WTC11 (cell line): ENCODE measurements around the gene CNPY4. TPM values are rescaled to one million over a fixed set of nuclear protein-coding genes. Genes with fewer than 3 reads are reported as not detected.

Experiments
- ATAC-seq: fragments of 200-7000 bp; cut with Tn5 transposase; 2 replicates; pipeline ENCODE4 v1.10.0; 2021; ENCODE audit warnings: mild to moderate bottlenecking, moderate library complexity
- CTCF ChIA-PET: fragments of 300-600 bp; sonication (Branson Sonifier 250); formaldehyde crosslinking; loops from one replicate; lab custom pipeline; 2021; ENCODE audit warnings: antibody characterized with exemption; lab: Charles Lee
- POLR2A ChIA-PET: fragments of 350-600 bp; sonication (Branson Sonifier 250); formaldehyde crosslinking; loops from one replicate; lab custom pipeline; 2021; ENCODE audit warnings: antibody characterized with exemption; lab: Charles Lee
- DNase-seq: peaks from one replicate; pipeline ENCODE4 v3.0.0; 2021; ENCODE audit warnings: low spot score
- H3K27ac Mint-ChIP-seq: 2 replicates; pipeline ENCODE4 v1.8.0; 2021; ENCODE audit warnings: mixed read lengths
- H3K27me3 Mint-ChIP-seq: 2 replicates; pipeline ENCODE4 v1.8.0; 2021; ENCODE audit warnings: low read depth, mild to moderate bottlenecking, moderate library complexity, mixed read lengths
- H3K36me3 Mint-ChIP-seq: 2 replicates; pipeline ENCODE4 v1.8.0; 2021; ENCODE audit warnings: mixed read lengths
- H3K4me1 Mint-ChIP-seq: 2 replicates; pipeline ENCODE4 v1.8.0; 2022; ENCODE audit warnings: mixed read lengths
- H3K4me3 Mint-ChIP-seq: 2 replicates; pipeline ENCODE4 v1.8.0; 2021; ENCODE audit warnings: mild to moderate bottlenecking, moderate library complexity, mixed read lengths
- H3K9me3 Mint-ChIP-seq: 2 replicates; pipeline ENCODE4 v1.8.0; 2021; ENCODE audit warnings: mixed read lengths
- ATF1 ChIP-seq: sonication (generic); formaldehyde crosslinking; IDR thresholded peaks from 2 replicates; pipeline ENCODE4 v1.8.1; 2023; ENCODE audit warnings: mild to moderate bottlenecking, moderate library complexity, missing genetic modification reagents
- E2F4 ChIP-seq: sonication (generic); formaldehyde crosslinking; IDR thresholded peaks from 2 replicates; pipeline ENCODE4 v1.8.1; 2022; ENCODE audit warnings: low read depth, mild to moderate bottlenecking, moderate library complexity, missing genetic modification reagents, borderline replicate concordance
- FOXK1 ChIP-seq: sonication (generic); formaldehyde crosslinking; IDR thresholded peaks from 2 replicates; pipeline ENCODE4 v1.8.0; 2022; ENCODE audit warnings: mild to moderate bottlenecking, moderate library complexity, missing genetic modification reagents
- FOXP1 ChIP-seq: sonication (generic); formaldehyde crosslinking; IDR thresholded peaks from 2 replicates; pipeline ENCODE4 v1.8.0; 2022; ENCODE audit warnings: missing genetic modification reagents, mild to moderate bottlenecking, moderate library complexity, borderline replicate concordance
- GTF2I ChIP-seq: fragments of 250-450 bp; sonication (Bioruptor Pico); conservative IDR thresholded peaks from 2 replicates; pipeline ENCODE4 v1.4.0; 2021; ENCODE audit warnings: mild to moderate bottlenecking
- MYBL2 ChIP-seq: sonication (generic); formaldehyde crosslinking; IDR thresholded peaks from 2 replicates; pipeline ENCODE4 v1.8.1; 2023; ENCODE audit warnings: mild to moderate bottlenecking, moderate library complexity, missing genetic modification reagents
- NR3C1 ChIP-seq: sonication (generic); formaldehyde crosslinking; conservative IDR thresholded peaks from 2 replicates; pipeline ENCODE4 v1.8.1; 2023; ENCODE audit warnings: low read depth, mild to moderate bottlenecking, missing genetic modification reagents
- OVOL2 ChIP-seq: fragments of 250-450 bp; sonication (Bioruptor Pico); IDR thresholded peaks from 2 replicates; pipeline ENCODE4 v1.9.0; 2021; ENCODE audit warnings: mild to moderate bottlenecking, borderline replicate concordance
- SP1 ChIP-seq: sonication (generic); formaldehyde crosslinking; conservative IDR thresholded peaks from 2 replicates; pipeline ENCODE4 v1.8.1; 2022; ENCODE audit warnings: missing genetic modification reagents
- TEAD1 ChIP-seq: sonication (generic); formaldehyde crosslinking; IDR thresholded peaks from 2 replicates; pipeline ENCODE4 v1.8.0; 2022; ENCODE audit warnings: mild to moderate bottlenecking, missing genetic modification reagents
- TP53 ChIP-seq: sonication (generic); formaldehyde crosslinking; IDR thresholded peaks from 2 replicates; pipeline ENCODE4 v1.8.1; 2023; ENCODE audit warnings: mild to moderate bottlenecking, missing genetic modification reagents
- ZBTB43 ChIP-seq: sonication (generic); formaldehyde crosslinking; IDR thresholded peaks from 2 replicates; pipeline ENCODE4 v1.8.1; 2023; ENCODE audit warnings: mild to moderate bottlenecking, missing genetic modification reagents
- ZNF232 ChIP-seq: sonication (generic); formaldehyde crosslinking; IDR thresholded peaks from 2 replicates; pipeline ENCODE4 v1.8.0; 2022; ENCODE audit warnings: mild to moderate bottlenecking, missing genetic modification reagents
- ZNF317 ChIP-seq: sonication (generic); formaldehyde crosslinking; IDR thresholded peaks from 2 replicates; pipeline ENCODE4 v1.8.1; 2023; ENCODE audit warnings: low read depth, mild to moderate bottlenecking, moderate library complexity, missing genetic modification reagents, borderline replicate concordance
- ZNF512 ChIP-seq: sonication (generic); formaldehyde crosslinking; IDR thresholded peaks from 2 replicates; pipeline ENCODE4 v1.8.1; 2022; ENCODE audit warnings: missing genetic modification reagents, borderline replicate concordance
- ZNF532 ChIP-seq: fragments of 250-450 bp; sonication (Bioruptor Pico); IDR thresholded peaks from 2 replicates; pipeline ENCODE4 v1.9.0; 2021; ENCODE audit warnings: mild to moderate bottlenecking, borderline replicate concordance
- total RNA-seq: library from RNA; stranded (reverse); gene quantifications from 3 replicates; pipeline ENCODE4 v1.2.3, GENCODE V29; 2021

CNPY4 gene
- total RNA-seq, 1 experiment from 2014 or later: 15.1 TPM

- peaks cover 18% of the 10 kb centered on the region for H3K4me1 Mint-ChIP-seq
- no peaks in the 10 kb centered on the region for H3K9me3 Mint-ChIP-seq
- peaks cover 2% of the 10 kb centered on the region; the same call in 1 of the 2 replicates for H3K36me3 Mint-ChIP-seq
- H3K27me3 Mint-ChIP-seq: no peaks in the 10 kb centered on the region
- TF ChIP-seq ZNF232 (no peak), ATF1 (CRISPR knock-in tag) (peak; percentile 32; the same call in 1 of the 2 replicates), ZNF512 (CRISPR knock-in tag) (no peak), ZBTB43 (0 out of 2 replicates have a peak, but pooled peaks have one; percentile 29), OVOL2 (CRISPR knock-in tag) (no peak), ZNF532 (CRISPR knock-in tag) (0 out of 2 replicates have a peak, but pooled peaks have one; percentile 45), MYBL2 (CRISPR knock-in tag) (0 out of 2 replicates have a peak, but pooled peaks have one; percentile 49), E2F4 (no peak), TEAD1 (CRISPR knock-in tag) (no peak; the same call in 1 of the 2 replicates), SP1 (peak; percentile 67), FOXP1 (no peak)
- TF ChIP-seq, all 79 proteins: peak for 5
- peak overlapping the region; percentile 96 for H3K27ac Mint-ChIP-seq
- H3K4me3 Mint-ChIP-seq: peak overlapping the region; percentile 98
- ATAC-seq (peak; percentile 65), DNase-seq (peak; percentile 65)
- POLR2A ChIA-PET: interaction anchor here (1.8 kb wide), 1 partner anchor 18 kb away, joined by 9 read pairs; the partner anchor contains the start of genes AP4M1 and MCM7
- CTCF ChIA-PET: interaction anchor here (1.6 kb wide), 1 partner anchor 11 kb away, joined by 8 read pairs; no protein-coding TSS in a partner anchor
Observed at GRCh38 chr7:100119970-100120732, 717 bp downstream of the CNPY4 start.

GRCh38 chr7:100120733-100121036, 1.3 kb downstream of the CNPY4 start:
- peak overlapping the region; percentile 67 for H3K27ac Mint-ChIP-seq
- no peaks in the 10 kb centered on the region for H3K27me3 Mint-ChIP-seq
- ChIA-PET CTCF (interaction anchor here (1.6 kb wide), 1 partner anchor 10 kb away, joined by 8 read pairs; no protein-coding TSS in a partner anchor), POLR2A (interaction anchor here (1.8 kb wide), 1 partner anchor 19 kb away, joined by 9 read pairs; the partner anchor contains the start of genes AP4M1 and MCM7)
- H3K4me1 Mint-ChIP-seq: peaks cover 22% of the 10 kb centered on the region
- no peak for ATAC-seq
- DNase-seq: no peak
- no peak for TF ChIP-seq ATF1 (CRISPR knock-in tag)
- TF ChIP-seq FOXK1 (CRISPR knock-in tag): no peak
- no peak for TF ChIP-seq GTF2I (CRISPR knock-in tag)
- TF ChIP-seq NR3C1: no peak
- no peak for TF ChIP-seq ZNF317
- TF ChIP-seq TP53 (CRISPR knock-in tag): no peak
- H3K9me3 Mint-ChIP-seq: no peaks in the 10 kb centered on the region
- peaks cover 2% of the 10 kb centered on the region; the same call in 1 of the 2 replicates for H3K36me3 Mint-ChIP-seq
- H3K4me3 Mint-ChIP-seq: peak overlapping the region; percentile 98
